ENCODE measurements around the gene LRRC15. TPM values are rescaled to one million over a fixed set of nuclear protein-coding genes. Genes with fewer than 3 reads are reported as not detected.

The LRRC15 gene
- total RNA-seq: not detected

DNA sequence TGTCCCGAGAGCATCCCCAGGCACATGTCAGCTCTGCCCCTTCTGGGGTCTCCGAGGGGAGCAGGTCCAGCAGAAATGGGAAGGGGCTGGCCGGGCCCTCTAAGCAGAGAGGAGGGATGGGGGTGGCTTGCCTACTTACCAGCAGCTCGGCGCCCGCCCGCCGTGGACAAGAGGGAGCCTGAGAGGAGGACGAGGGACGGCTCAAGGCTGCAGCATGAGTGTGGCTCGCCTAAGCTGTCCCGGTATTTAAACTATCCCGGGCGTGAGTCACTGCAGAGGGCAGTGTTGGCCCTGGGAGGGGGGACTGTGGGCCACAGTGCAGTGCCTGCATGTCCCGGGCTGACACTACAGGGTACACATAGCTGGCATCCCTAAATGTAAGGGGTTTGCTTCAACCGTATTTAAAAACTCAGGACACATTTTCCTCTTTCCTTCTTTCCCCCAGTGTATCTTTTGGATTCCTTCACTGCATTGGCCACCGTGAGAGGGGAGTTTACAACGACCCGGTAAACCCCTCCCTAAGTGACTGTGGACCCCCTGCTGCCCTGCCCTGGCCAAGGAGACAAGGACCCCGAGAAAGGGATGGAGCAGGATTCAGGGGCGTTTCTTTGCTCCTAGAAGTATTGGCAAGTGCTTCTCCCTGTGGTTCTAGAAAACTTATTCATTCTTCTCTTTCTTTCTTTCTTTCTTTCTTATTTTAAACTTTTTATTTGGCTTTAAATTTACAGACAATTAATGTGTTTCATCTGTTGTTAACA, at the start of gene LRRC15:
LRRC15 (minus strand) TSS at position 222 of the 758 bp plus-strand sequence. CDS start 8,700 bp downstream, outside the sequence.
- peaks cover 31% of the 10 kb centered on the region for H3K27me3 Mint-ChIP-seq (ENCODE audit: low read depth)
- DNase-seq (no peak), ATAC-seq (replicated peaks in 1 of 2) (no peak)
- no peak within 1 kb of the TSS for H3K27ac Mint-ChIP-seq
- no peak within 1 kb of the TSS for H3K4me3 Mint-ChIP-seq
- no peaks in the 10 kb centered on the region for H3K9me3 Mint-ChIP-seq
- H3K36me3 Mint-ChIP-seq (ENCODE audit: insufficient read depth in 2 of 2): no peaks in the 10 kb centered on the region
- H3K4me1 Mint-ChIP-seq (ENCODE audit: low read depth): no peaks in the 10 kb centered on the region

GRCh38 chr3:194418671-194419070, 49.1 kb upstream of the LRRC15 start:
- Mint-ChIP-seq H3K27me3 (ENCODE audit: low read depth) (no peaks in the 10 kb centered on the region), H3K36me3 (ENCODE audit: insufficient read depth in 2 of 2) (peaks cover 7 to 11% of the 10 kb centered on the region in 2 donors), H3K9me3 (no peaks in the 10 kb centered on the region), H3K4me1 (ENCODE audit: low read depth) (no peaks in the 10 kb centered on the region), H3K4me3 (no peak overlapping the region), H3K27ac (no peak overlapping the region)
- ATAC-seq (replicated peaks in 1 of 2): no peak
- no peak for DNase-seq

- no peaks in the 10 kb centered on the region for H3K9me3 Mint-ChIP-seq
- H3K4me3 Mint-ChIP-seq: no peak overlapping the region
- ATAC-seq (replicated peaks in 1 of 2) (peak; percentile 86), DNase-seq (peak; percentile 39 to 42)
- no peaks in the 10 kb centered on the region for H3K27me3 Mint-ChIP-seq (ENCODE audit: low read depth)
- peaks cover 0 to 19% of the 10 kb centered on the region in 2 donors for H3K36me3 Mint-ChIP-seq (ENCODE audit: insufficient read depth in 2 of 2)
- H3K4me1 Mint-ChIP-seq (ENCODE audit: low read depth): peaks cover 20% of the 10 kb centered on the region
- H3K27ac Mint-ChIP-seq: peak overlapping the region; percentile 56
These were observed 37.9 kb upstream of the LRRC15 start for GRCh38 chr3:194407423-194407822.

DNA sequence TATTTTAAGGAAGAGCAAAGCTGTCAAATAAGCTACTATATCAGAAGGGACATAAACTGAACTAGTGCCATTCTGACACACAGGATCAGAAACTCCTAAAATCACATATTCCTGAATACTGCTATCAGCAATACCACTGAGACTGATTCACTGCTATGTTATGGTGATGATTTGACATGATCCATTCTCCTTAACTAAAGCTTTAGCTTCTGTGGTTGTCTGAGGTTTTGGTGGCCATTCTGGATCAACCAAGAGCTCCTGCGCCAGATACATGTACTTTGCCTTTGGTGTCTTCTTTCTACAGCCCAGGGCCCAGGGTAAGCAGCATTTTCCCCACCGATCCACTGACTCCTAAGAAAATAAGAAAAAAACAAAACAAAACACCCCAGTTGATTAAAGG, 36.2 kb upstream of the LRRC15 start:
- Mint-ChIP-seq H3K27me3 (ENCODE audit: low read depth) (no peaks in the 10 kb centered on the region), H3K27ac (peak overlapping the region; percentile 58), H3K4me1 (ENCODE audit: low read depth) (peaks cover 20% of the 10 kb centered on the region), H3K9me3 (no peaks in the 10 kb centered on the region), H3K36me3 (ENCODE audit: insufficient read depth in 2 of 2) (peaks cover 0 to 16% of the 10 kb centered on the region in 2 donors), H3K4me3 (no peak overlapping the region)
- no peak for DNase-seq
- no peak for ATAC-seq (replicated peaks in 1 of 2)

- Mint-ChIP-seq H3K4me3 (no peak overlapping the region), H3K27me3 (ENCODE audit: low read depth) (no peaks in the 10 kb centered on the region), H3K27ac (peak overlapping the region; percentile 0), H3K4me1 (ENCODE audit: low read depth) (peaks cover 28% of the 10 kb centered on the region), H3K9me3 (no peaks in the 10 kb centered on the region), H3K36me3 (ENCODE audit: insufficient read depth in 2 of 2) (peaks cover 0 to 12% of the 10 kb centered on the region in 2 donors)
- ATAC-seq (replicated peaks in 1 of 2) (no peak), DNase-seq (peak; percentile 33 to 46)
These were observed 35.0 kb upstream of the LRRC15 start for GRCh38 chr3:194404365-194405140.

GRCh38 chr3:194401868-194402329, 32.4 kb upstream of the LRRC15 start:
- ATAC-seq (replicated peaks in 1 of 2) (no peak), DNase-seq (no peak)
- no peaks in the 10 kb centered on the region for H3K9me3 Mint-ChIP-seq

GRCh38 chr3:194401346-194401745, 31.8 kb upstream of the LRRC15 start:
- ATAC-seq (replicated peaks in 1 of 2) (no peak), DNase-seq (no peak)
- Mint-ChIP-seq H3K4me3 (no peak overlapping the region), H3K27ac (no peak overlapping the region), H3K9me3 (no peaks in the 10 kb centered on the region), H3K27me3 (ENCODE audit: low read depth) (peaks cover 16% of the 10 kb centered on the region), H3K36me3 (ENCODE audit: insufficient read depth in 2 of 2) (peaks cover 0 to 6% of the 10 kb centered on the region in 2 donors), H3K4me1 (ENCODE audit: low read depth) (peaks cover 41% of the 10 kb centered on the region)

More at GRCh38 chr3:194401868-194402329, 32.4 kb upstream of the LRRC15 start:
- H3K36me3 Mint-ChIP-seq (ENCODE audit: insufficient read depth in 2 of 2): peaks cover 0 to 6% of the 10 kb centered on the region in 2 donors
- H3K27ac Mint-ChIP-seq: no peak overlapping the region
- H3K4me3 Mint-ChIP-seq: no peak overlapping the region
- H3K27me3 Mint-ChIP-seq (ENCODE audit: low read depth): peaks cover 16% of the 10 kb centered on the region
- peaks cover 38% of the 10 kb centered on the region for H3K4me1 Mint-ChIP-seq (ENCODE audit: low read depth)

- ATAC-seq (replicated peaks in 1 of 2): no peak
- peaks cover 51% of the 10 kb centered on the region for H3K4me1 Mint-ChIP-seq (ENCODE audit: low read depth)
- H3K9me3 Mint-ChIP-seq: no peaks in the 10 kb centered on the region
- peaks cover 16% of the 10 kb centered on the region for H3K27me3 Mint-ChIP-seq (ENCODE audit: low read depth)
- peak overlapping the region in 1 of 2 donors; percentile 39 for H3K4me3 Mint-ChIP-seq
- H3K36me3 Mint-ChIP-seq (ENCODE audit: insufficient read depth in 2 of 2): peaks cover 0 to 6% of the 10 kb centered on the region in 2 donors
- H3K27ac Mint-ChIP-seq: no peak overlapping the region
- no peak for DNase-seq
These were observed 30.4 kb upstream of the LRRC15 start for GRCh38 chr3:194399874-194400411.

DNA sequence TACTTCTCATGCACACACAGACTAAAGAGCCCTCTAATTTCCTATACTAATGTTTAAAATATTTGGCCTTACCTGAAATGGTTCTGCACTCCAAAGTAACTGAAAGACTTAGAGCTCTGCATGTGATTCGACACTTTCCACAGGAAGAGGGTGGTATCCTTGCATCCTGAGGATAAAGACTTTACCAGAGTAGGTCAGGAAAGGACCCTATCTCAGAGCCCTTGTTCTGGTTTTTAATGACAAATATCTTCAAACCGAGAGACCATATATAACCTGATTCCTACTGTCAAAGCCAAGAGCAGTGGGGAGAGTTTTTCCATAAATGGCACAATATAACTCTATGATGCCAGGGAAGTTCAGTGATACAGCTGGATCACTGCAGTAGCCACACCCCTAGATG, 29.6 kb upstream of the LRRC15 start, which contains the start of gene GP5:
GP5 (minus strand) TSS at position 101 of the 400 bp plus-strand sequence. CDS start 984 bp downstream, outside the sequence.
- peak within 1 kb of the TSS; percentile 4 for H3K27ac Mint-ChIP-seq
- H3K27me3 Mint-ChIP-seq (ENCODE audit: low read depth): peaks cover 16% of the 10 kb centered on the region
- no peak for ATAC-seq (replicated peaks in 1 of 2)
- peak within 1 kb of the TSS; percentile 87 to 95 for H3K4me3 Mint-ChIP-seq
- no peak for DNase-seq
- peaks cover 45% of the 10 kb centered on the region for H3K4me1 Mint-ChIP-seq (ENCODE audit: low read depth)
- H3K9me3 Mint-ChIP-seq: no peaks in the 10 kb centered on the region
- peaks cover 0 to 1% of the 10 kb centered on the region in 2 donors for H3K36me3 Mint-ChIP-seq (ENCODE audit: insufficient read depth in 2 of 2)

- H3K27ac Mint-ChIP-seq: peak overlapping the region; percentile 4
- no peaks in the 10 kb centered on the region for H3K9me3 Mint-ChIP-seq
- ATAC-seq (replicated peaks in 1 of 2) (peak; percentile 31 to 46), DNase-seq (peak; percentile 48 to 57)
- peaks cover 16% of the 10 kb centered on the region for H3K27me3 Mint-ChIP-seq (ENCODE audit: low read depth)
- peak overlapping the region; percentile 87 to 95 for H3K4me3 Mint-ChIP-seq
- H3K36me3 Mint-ChIP-seq (ENCODE audit: insufficient read depth in 2 of 2): peaks cover 0 to 1% of the 10 kb centered on the region in 2 donors
- H3K4me1 Mint-ChIP-seq (ENCODE audit: low read depth): peaks cover 45% of the 10 kb centered on the region
These were observed 28.3 kb upstream of the LRRC15 start for GRCh38 chr3:194397757-194398312.

- H3K36me3 Mint-ChIP-seq (ENCODE audit: insufficient read depth in 2 of 2): no peaks in the 10 kb centered on the region
- H3K4me1 Mint-ChIP-seq (ENCODE audit: low read depth): peaks cover 45% of the 10 kb centered on the region
- H3K9me3 Mint-ChIP-seq: no peaks in the 10 kb centered on the region
- H3K4me3 Mint-ChIP-seq: peak overlapping the region; percentile 87 to 95
- ATAC-seq (replicated peaks in 1 of 2) (peak; percentile 61 to 62), DNase-seq (peak; percentile 49 to 59)
- peaks cover 16% of the 10 kb centered on the region for H3K27me3 Mint-ChIP-seq (ENCODE audit: low read depth)
- peak overlapping the region; percentile 88 for H3K27ac Mint-ChIP-seq
These were observed 27.6 kb upstream of the LRRC15 start for GRCh38 chr3:194396859-194397756.

DNA sequence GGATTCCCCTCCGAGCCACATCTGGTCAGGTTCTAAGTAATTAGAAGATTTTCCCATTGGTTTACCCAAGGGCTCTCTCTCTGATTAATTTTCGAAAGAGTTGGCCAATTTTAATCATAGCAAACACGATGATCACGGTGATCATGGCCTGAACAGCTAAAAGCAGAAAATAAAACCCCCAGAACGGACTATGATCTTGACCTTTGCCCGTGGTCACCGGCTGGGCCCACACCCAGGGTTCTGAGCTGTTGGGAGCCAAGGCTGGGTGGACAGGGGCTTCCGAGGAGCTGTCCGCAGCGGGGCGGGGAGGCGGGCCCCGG, 27.0 kb upstream of the LRRC15 start:
- peak overlapping the region; percentile 44 for H3K27ac Mint-ChIP-seq
- no peaks in the 10 kb centered on the region for H3K9me3 Mint-ChIP-seq
- no peaks in the 10 kb centered on the region for H3K36me3 Mint-ChIP-seq (ENCODE audit: insufficient read depth in 2 of 2)
- H3K27me3 Mint-ChIP-seq (ENCODE audit: low read depth): peaks cover 16% of the 10 kb centered on the region
- DNase-seq (no peak), ATAC-seq (replicated peaks in 1 of 2) (no peak)
- peaks cover 45% of the 10 kb centered on the region for H3K4me1 Mint-ChIP-seq (ENCODE audit: low read depth)
- H3K4me3 Mint-ChIP-seq: peak overlapping the region; percentile 87 to 95

Measured in activated T-cell treated with anti-CD3 and anti-CD28 coated beads, Interleukin-2, amount 50 U/mL, for 72 hours (primary cell).